Tibial artery (tissue), 4 donors: ENCODE data around the gene NOS1.

ENCODE experiments used
- DNase-seq, 2 donors: peaks; one replicate each; pipeline ENCODE4 v3.0.0-alpha.2; 2019
- H3K27ac ChIP-seq, 2 donors: fragments of 200-600 bp; sonication (generic) in 1 of 2; 1 replicate in 1 of 2; 2 replicates in 1 of 2; pipeline ENCODE4 v1.5.1; 2018 to 2019; ENCODE audit warnings: mild to moderate bottlenecking in 1 of 2
- H3K27me3 ChIP-seq, 2 donors: fragments of 200-600 bp; sonication (generic) in 1 of 2; one replicate each; pipeline versions ENCODE4 v1.5.1 to v1.6.0; 2016 to 2019
- H3K36me3 ChIP-seq, 3 donors: fragments of 200-600 bp; sonication (generic) in 2 of 3; one replicate each; pipeline ENCODE4 v1.5.1; 2016 to 2019; ENCODE audit warnings: mild to moderate bottlenecking in 2 of 3
- H3K4me1 ChIP-seq, 4 donors: fragments of 200-600 bp; sonication (generic) in 2 of 4; 1 replicate in 3 of 4; 2 replicates in 1 of 4; pipeline ENCODE4 v1.5.1; 2016 to 2019
- H3K4me3 ChIP-seq, 2 donors: fragments of 200-600 bp; sonication (generic) in 1 of 2; 1 replicate in 1 of 2; 2 replicates in 1 of 2; pipeline ENCODE4 v1.5.1; 2018 to 2019; ENCODE audit warnings: mild to moderate bottlenecking in 2 of 2
- H3K9me3 ChIP-seq, 3 donors: fragments of 200-600 bp; sonication (generic) in 1 of 3; one replicate each; pipeline ENCODE4 v1.5.1; 2016 to 2019
- intact Hi-C: fragments of 100-400 bp; cut with DNase I; formaldehyde crosslinking; loops from one replicate; pipeline ENCODE4 v1.15.0; 2023; ENCODE audit warnings: low total_unique reads
- TF ChIP-seq, protein P1 (sequence below), 2 experiments: fragments of 200-600 bp in 1 of 2; fragments of 450-650 bp in 1 of 2; IDR thresholded peaks; one replicate each; pipeline ENCODE4 v1.5.1; 2017 to 2019; ENCODE audit warnings: antibody characterized with exemption in 2 of 2, mild to moderate bottlenecking in 1 of 2, moderate library complexity in 1 of 2

Gene NOS1

DNA sequence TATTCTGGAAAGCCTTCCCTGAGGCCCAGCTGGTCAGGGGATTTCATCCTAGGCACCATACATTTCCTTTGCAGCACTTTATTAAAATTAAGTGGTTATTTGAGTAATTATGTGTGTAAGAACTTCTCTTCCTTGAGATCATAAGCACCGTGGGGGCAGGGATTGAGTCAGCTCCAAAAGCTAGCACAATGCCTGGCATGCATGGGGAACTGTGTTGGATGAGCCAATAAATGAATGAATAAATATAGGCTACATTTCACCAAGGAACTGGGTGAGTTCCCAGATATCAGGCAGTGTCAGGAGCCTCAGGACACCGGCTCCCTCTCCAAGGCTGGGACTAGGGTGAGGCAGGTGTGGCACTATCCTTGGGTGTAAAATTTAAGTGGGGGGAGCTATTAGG lies 88.3 kb downstream of the NOS1 start:
- Histone ChIP-seq H3K4me1 (no peaks in the 10 kb centered on the region), H3K27me3 (peaks cover 0 to 6% of the 10 kb centered on the region in 2 donors), H3K9me3 (peaks cover 0 to 4% (median 0%) of the 10 kb centered on the region in 3 donors), H3K4me3 (no peak overlapping the region), H3K27ac (no peak overlapping the region), H3K36me3 (no peaks in the 10 kb centered on the region)
- intact Hi-C loops = no loop called here
- no peak for DNase-seq
- TF ChIP-seq, protein P1, sequence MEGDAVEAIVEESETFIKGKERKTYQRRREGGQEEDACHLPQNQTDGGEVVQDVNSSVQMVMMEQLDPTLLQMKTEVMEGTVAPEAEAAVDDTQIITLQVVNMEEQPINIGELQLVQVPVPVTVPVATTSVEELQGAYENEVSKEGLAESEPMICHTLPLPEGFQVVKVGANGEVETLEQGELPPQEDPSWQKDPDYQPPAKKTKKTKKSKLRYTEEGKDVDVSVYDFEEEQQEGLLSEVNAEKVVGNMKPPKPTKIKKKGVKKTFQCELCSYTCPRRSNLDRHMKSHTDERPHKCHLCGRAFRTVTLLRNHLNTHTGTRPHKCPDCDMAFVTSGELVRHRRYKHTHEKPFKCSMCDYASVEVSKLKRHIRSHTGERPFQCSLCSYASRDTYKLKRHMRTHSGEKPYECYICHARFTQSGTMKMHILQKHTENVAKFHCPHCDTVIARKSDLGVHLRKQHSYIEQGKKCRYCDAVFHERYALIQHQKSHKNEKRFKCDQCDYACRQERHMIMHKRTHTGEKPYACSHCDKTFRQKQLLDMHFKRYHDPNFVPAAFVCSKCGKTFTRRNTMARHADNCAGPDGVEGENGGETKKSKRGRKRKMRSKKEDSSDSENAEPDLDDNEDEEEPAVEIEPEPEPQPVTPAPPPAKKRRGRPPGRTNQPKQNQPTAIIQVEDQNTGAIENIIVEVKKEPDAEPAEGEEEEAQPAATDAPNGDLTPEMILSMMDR (IDR thresholded peaks at IDR 0.05) = no peak

DNA sequence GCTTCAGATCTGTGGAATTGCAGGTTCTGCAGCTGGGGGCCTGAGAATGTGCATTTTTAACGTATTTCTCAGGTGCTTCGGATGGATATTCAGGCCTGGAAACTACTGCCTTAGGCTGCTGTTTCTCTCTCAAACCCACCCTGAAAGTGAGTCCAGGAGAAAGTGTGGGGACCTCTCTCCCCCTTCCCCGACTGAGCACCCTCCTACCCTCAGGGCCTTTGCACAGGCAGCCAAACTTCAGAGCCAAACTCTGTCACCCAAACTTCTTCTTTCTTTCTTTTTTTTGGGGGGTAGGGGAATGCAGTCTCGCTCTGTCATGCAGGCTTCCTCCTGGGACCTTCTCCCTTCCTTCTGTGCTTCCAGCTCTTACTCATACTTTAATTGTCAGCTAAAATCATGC lies 88.7 kb downstream of the NOS1 start:
- Histone ChIP-seq H3K9me3 (no peaks in the 10 kb centered on the region), H3K27me3 (peaks cover 0 to 2% of the 10 kb centered on the region in 2 donors), H3K27ac (no peak overlapping the region), H3K4me1 (no peaks in the 10 kb centered on the region), H3K4me3 (no peak overlapping the region), H3K36me3 (no peaks in the 10 kb centered on the region)
- intact Hi-C loops = no loop called here
- TF ChIP-seq, protein P1 (IDR thresholded peaks at IDR 0.05) = no peak
- no peak for DNase-seq

DNA sequence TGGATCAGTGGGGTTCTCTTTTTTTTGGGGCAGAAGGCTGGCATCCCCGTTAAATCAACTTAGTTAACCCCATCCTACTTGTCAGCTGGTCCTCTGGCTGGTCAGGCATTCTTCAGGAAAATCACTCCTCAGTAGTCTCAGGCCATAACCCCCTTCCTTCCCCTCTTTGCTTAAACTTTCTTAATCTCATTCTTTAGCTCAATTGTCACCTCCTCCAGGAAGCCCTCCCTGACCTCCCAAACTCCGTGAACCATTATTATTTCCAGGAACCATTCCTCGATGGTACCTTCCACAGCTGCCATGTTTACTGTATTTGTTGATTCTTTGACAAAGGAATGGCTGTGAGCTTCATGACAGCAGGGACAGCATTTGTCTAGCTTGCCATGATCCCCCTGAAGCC lies 98.7 kb downstream of the NOS1 start:
- no peak overlapping the region for H3K4me3 ChIP-seq
- no peak for DNase-seq
- H3K9me3 ChIP-seq = no peaks in the 10 kb centered on the region
- H3K27me3 ChIP-seq = no peaks in the 10 kb centered on the region
- TF ChIP-seq, protein P1 (IDR thresholded peaks at IDR 0.05) = no peak
- H3K27ac ChIP-seq = no peak overlapping the region
- no peaks in the 10 kb centered on the region for H3K36me3 ChIP-seq
- intact Hi-C loops = no loop called here
- H3K4me1 ChIP-seq = no peaks in the 10 kb centered on the region

DNA sequence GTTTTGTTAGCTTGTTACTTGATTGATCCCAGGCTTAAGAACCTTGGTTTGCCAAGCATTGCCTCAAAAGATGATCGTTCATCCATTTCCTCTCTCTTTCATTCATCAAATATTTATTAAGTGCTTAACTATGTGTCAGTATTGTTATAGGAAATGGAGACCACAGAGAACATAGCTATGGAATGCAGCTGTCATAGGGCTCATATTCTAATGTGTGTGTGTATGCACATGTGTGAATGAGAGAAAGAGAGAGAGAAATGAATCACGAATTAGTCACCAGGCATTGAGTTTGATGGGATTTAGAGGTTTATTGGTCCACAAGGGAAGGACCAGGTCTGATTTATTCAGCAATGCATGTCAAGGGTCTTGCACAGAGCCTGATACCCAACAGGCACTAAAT lies 100.2 kb downstream of the NOS1 start:
- intact Hi-C loops = no loop called here
- Histone ChIP-seq H3K4me1 (no peaks in the 10 kb centered on the region), H3K9me3 (no peaks in the 10 kb centered on the region), H3K4me3 (no peak overlapping the region), H3K36me3 (no peaks in the 10 kb centered on the region), H3K27me3 (no peaks in the 10 kb centered on the region), H3K27ac (no peak overlapping the region)
- DNase-seq = no peak
- TF ChIP-seq, protein P1 (IDR thresholded peaks at IDR 0.05) = no peak

DNA sequence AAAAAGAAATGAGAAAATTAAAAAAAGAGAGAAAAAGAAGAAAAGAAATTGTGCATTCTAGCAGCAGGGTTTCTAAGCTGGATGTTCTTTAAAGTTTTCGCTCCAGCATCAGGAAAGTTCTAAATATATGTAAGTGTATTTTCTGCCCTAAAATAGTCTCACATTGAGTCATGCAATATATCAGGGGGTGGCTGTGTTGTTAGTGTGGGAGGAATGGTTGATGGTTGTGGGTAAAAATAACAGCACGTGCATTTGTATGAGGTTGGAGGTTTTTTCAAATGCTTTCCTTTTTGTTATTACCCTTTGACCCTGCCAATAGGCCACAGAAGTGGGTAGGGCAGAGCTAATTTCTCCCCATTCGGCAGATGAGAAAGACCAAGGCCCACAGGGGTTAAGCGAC lies 106.0 kb downstream of the NOS1 start:
- H3K36me3 ChIP-seq = no peaks in the 10 kb centered on the region
- H3K4me1 ChIP-seq = no peaks in the 10 kb centered on the region
- intact Hi-C loops = no loop called here
- no peak overlapping the region for H3K4me3 ChIP-seq
- no peak overlapping the region for H3K27ac ChIP-seq
- H3K27me3 ChIP-seq = no peaks in the 10 kb centered on the region
- TF ChIP-seq, protein P1 (IDR thresholded peaks at IDR 0.05) = no peak
- DNase-seq = no peak
- H3K9me3 ChIP-seq = peaks cover 0 to 7% (median 0%) of the 10 kb centered on the region in 3 donors

DNA sequence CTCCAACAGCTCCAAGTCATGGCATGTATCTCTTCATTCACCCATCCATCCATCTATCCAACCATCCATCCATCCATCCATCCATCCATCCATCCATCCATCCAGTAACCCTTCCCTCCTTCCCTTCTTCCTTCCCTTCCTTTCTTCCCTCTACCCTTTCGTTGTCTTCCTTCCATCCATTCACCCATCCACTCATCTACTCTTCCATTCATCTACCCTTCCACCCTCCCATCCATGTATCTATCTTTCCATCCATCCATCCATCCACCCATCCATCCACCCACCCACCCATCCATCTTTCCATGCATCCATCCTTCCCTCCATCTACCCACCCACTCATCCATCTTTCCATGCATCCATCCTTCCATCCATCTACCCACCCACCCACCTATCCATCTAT lies 117.9 kb downstream of the NOS1 start:
- Histone ChIP-seq H3K4me1 (no peaks in the 10 kb centered on the region), H3K27me3 (peaks cover 0 to 5% of the 10 kb centered on the region in 2 donors), H3K36me3 (no peaks in the 10 kb centered on the region), H3K4me3 (no peak overlapping the region), H3K27ac (no peak overlapping the region), H3K9me3 (no peaks in the 10 kb centered on the region)
- DNase-seq = no peak
- TF ChIP-seq, protein P1 (IDR thresholded peaks at IDR 0.05) = no peak
- intact Hi-C loops = no loop called here
